ENCODE data around the gene FCN2.

Gene FCN2

GRCh38 chr9:134869554-134870300 is 10.9 kb upstream of the FCN2 start:
- DNase-seq (ENCODE audit: low read depth) = no peak

- no peak for DNase-seq (ENCODE audit: low read depth)
These were observed 10.3 kb upstream of the FCN2 start for GRCh38 chr9:134870301-134870694.

- no peak for DNase-seq (ENCODE audit: low read depth)
These were observed 9.6 kb upstream of the FCN2 start for GRCh38 chr9:134870746-134871662.

GRCh38 chr9:134871697-134872340 is 8.8 kb upstream of the FCN2 start:
- DNase-seq (ENCODE audit: low read depth) = no peak

GRCh38 chr9:134872482-134873231 is 8.0 kb upstream of the FCN2 start:
- DNase-seq (ENCODE audit: low read depth) = no peak

GRCh38 chr9:134875371-134875770 is 5.2 kb upstream of the FCN2 start:
- no peak for DNase-seq (ENCODE audit: low read depth)

GRCh38 chr9:134877541-134877940 is 3.1 kb upstream of the FCN2 start:
- no peak for DNase-seq (ENCODE audit: low read depth)

GRCh38 chr9:134879664-134880483 is 736 bp upstream of the FCN2 start:
- no peak for DNase-seq (ENCODE audit: low read depth)

GRCh38 chr9:134881313-134881670 is 682 bp downstream of the FCN2 start:
- no peak for DNase-seq (ENCODE audit: low read depth)

- DNase-seq (ENCODE audit: low read depth) = no peak
These were observed 1.7 kb downstream of the FCN2 start for GRCh38 chr9:134882204-134882785.

- no peak for DNase-seq (ENCODE audit: low read depth)
These were observed 2.6 kb downstream of the FCN2 start for GRCh38 chr9:134883040-134883782.

GRCh38 chr9:134884492-134884891 is 3.9 kb downstream of the FCN2 start:
- no peak for DNase-seq (ENCODE audit: low read depth)

GRCh38 chr9:134885001-134885678 is 4.5 kb downstream of the FCN2 start:
- DNase-seq (ENCODE audit: low read depth) = no peak

- no peak for DNase-seq (ENCODE audit: low read depth)
These were observed 5.2 kb downstream of the FCN2 start for GRCh38 chr9:134885679-134886412.

- DNase-seq (ENCODE audit: low read depth) = no peak
These were observed 5.9 kb downstream of the FCN2 start for GRCh38 chr9:134886413-134886913.

GRCh38 chr9:134887219-134887618 is 6.6 kb downstream of the FCN2 start:
- DNase-seq (ENCODE audit: low read depth) = no peak

- DNase-seq (ENCODE audit: low read depth) = no peak
These were observed 7.3 kb downstream of the FCN2 start for GRCh38 chr9:134887686-134888602.

Measured in stimulated activated CD8-positive, alpha-beta memory T cell treated with anti-CD3 and anti-CD28 coated beads, Interleukin-4, amount 100 ng/mL, for 24 hours (primary cell).